DMS 273 (cell line): ENCODE results near the gene RBBP8NL.
"Not testable (repeated sequence)": the region's sequence is repeated elsewhere in the genome, so short reads cannot be mapped to it uniquely, and the experiment has no call there.

ENCODE experiments used
- DNase-seq: peaks from one replicate; lab custom pipeline; 2025; ENCODE audit not compliant: unreplicated experiment; lab: John Stamatoyannopoulos, UW

Gene RBBP8NL

GRCh38 chr20:62445553-62446340 is 18.4 kb upstream of the RBBP8NL start:
- DNase-seq, result peak; percentile 69

GRCh38 chr20:62444286-62444685 is 16.9 kb upstream of the RBBP8NL start:
- DNase-seq, result no peak

- no peak for DNase-seq
Observed at GRCh38 chr20:62441987-62442539, 14.7 kb upstream of the RBBP8NL start.

- no peak for DNase-seq
Observed at GRCh38 chr20:62439218-62439617, 11.9 kb upstream of the RBBP8NL start.

- DNase-seq, result peak; percentile 94
Observed at GRCh38 chr20:62437927-62438326, 10.6 kb upstream of the RBBP8NL start.

GRCh38 chr20:62437496-62437895 is 10.2 kb upstream of the RBBP8NL start:
- no peak for DNase-seq

GRCh38 chr20:62436692-62437091 is 9.4 kb upstream of the RBBP8NL start:
- DNase-seq, result no peak

GRCh38 chr20:62433658-62434497 is 6.5 kb upstream of the RBBP8NL start:
- no peak for DNase-seq

- no peak for DNase-seq
Observed at GRCh38 chr20:62430866-62431447, 3.6 kb upstream of the RBBP8NL start.

GRCh38 chr20:62430311-62430853 is 3.0 kb upstream of the RBBP8NL start:
- no peak for DNase-seq

GRCh38 chr20:62429455-62430310 is 2.3 kb upstream of the RBBP8NL start:
- DNase-seq, result no peak

- no peak for DNase-seq
Observed at GRCh38 chr20:62428396-62429295, 1.3 kb upstream of the RBBP8NL start.

- no peak for DNase-seq
Observed at GRCh38 chr20:62428002-62428372, 648 bp upstream of the RBBP8NL start.

GRCh38 chr20:62426699-62427131 is 624 bp downstream of the RBBP8NL start:
- peak; percentile 35 for DNase-seq

GRCh38 chr20:62426059-62426348 is 1.3 kb downstream of the RBBP8NL start:
- DNase-seq, result not testable (repeated sequence)

GRCh38 chr20:62425281-62426058 is 1.9 kb downstream of the RBBP8NL start:
- DNase-seq, result no peak

- no peak for DNase-seq
Observed at GRCh38 chr20:62424249-62425107, 2.9 kb downstream of the RBBP8NL start.

GRCh38 chr20:62423326-62423706 is 4.0 kb downstream of the RBBP8NL start:
- DNase-seq, result peak; percentile 60
